Smooth muscle cell of the brain vasculature (primary cell): ENCODE results near the gene ETV2.
"Not testable (repeated sequence)": the region's sequence is repeated elsewhere in the genome, so short reads cannot be mapped to it uniquely, and the experiment has no call there.

Experiments used
- DNase-seq: peaks from one replicate; pipeline ENCODE4 v3.0.0-alpha.2; 2012; ENCODE audit warnings: low read depth, low spot score

Gene ETV2

DNA sequence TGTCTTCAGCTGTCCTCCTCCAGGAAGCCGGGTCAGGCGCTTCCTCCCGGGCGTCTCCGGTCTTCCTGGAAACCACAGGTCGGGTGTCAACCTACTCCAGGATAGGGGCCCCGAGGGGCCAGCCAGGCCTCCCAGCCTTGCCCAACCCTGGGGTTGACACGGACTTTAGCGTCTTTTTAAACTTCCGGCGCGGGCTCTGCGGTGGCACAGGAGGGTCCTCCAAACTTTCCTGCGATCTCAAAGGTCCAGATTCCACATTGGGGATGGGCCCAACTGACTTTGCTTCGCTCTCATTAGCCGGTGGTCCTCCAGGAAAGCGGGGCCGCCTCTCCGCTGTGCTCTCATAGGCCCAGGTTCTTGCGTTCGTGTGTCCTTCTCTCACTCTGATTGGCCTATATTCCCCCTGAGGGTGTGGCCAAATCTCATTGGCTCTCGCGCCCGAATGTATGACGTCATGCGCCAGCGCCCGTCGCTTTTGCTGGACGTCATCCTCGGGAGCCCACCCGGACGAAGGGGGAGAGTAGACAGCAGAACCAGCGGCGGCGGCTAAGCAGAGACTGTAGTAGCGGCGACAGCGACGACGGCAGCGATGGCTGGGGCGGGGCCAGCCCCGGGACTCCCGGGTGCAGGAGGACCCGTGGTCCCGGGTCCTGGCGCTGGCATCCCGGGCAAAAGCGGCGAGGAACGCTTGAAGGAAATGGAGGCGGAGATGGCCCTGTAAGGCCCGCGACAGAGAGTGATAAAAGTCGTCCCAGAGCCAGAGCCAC, 12.8 kb upstream of the ETV2 start, which contains the start of gene RBM42:
RBM42 (plus strand) TSS at position 472 of the 767 bp plus-strand sequence; CDS start at position 590, 118 bp downstream.
- peak; percentile 97 for DNase-seq

DNA sequence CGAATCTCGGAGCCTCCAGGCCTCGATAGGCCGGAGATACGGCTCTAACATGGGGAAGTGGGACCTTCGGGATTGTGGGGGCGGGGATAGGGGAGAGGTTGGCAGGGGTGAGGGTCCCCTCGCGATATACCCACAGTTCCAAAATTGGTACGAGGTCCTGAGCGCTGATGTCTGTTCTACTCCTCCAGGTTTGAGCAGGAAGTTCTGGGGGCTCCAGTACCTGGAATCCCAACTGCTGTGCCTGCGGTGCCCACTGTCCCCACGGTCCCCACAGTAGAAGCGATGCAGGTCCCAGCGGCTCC, 12.3 kb upstream of the ETV2 start:
- no peak for DNase-seq

GRCh38 chr19:35633727-35634440, 7.7 kb upstream of the ETV2 start:
- no peak for DNase-seq

GRCh38 chr19:35636651-35637050, 4.9 kb upstream of the ETV2 start:
- DNase-seq: no peak

GRCh38 chr19:35637165-35637564, 4.4 kb upstream of the ETV2 start:
- no peak for DNase-seq

DNA sequence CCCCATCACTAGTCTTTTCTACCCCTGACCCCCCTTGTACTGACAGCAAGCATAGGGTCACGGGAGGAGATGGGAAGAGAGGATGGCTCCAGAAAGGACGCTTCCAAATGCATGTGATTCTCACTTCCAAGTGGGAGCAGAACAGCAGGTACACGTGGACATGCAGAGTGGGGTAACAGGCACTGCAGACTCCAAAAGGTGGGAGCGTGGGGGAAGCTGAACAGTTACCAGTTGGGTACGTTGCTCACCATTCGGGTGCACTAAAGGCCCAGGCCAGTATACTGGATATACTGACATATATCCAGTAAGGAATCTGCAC, 2.3 kb upstream of the ETV2 start:
- DNase-seq: no peak

- no peak for DNase-seq
Observed at GRCh38 chr19:35639863-35640262, 1.7 kb upstream of the ETV2 start.

- no peak for DNase-seq
Observed at GRCh38 chr19:35642312-35642711, 767 bp downstream of the ETV2 start.

DNA sequence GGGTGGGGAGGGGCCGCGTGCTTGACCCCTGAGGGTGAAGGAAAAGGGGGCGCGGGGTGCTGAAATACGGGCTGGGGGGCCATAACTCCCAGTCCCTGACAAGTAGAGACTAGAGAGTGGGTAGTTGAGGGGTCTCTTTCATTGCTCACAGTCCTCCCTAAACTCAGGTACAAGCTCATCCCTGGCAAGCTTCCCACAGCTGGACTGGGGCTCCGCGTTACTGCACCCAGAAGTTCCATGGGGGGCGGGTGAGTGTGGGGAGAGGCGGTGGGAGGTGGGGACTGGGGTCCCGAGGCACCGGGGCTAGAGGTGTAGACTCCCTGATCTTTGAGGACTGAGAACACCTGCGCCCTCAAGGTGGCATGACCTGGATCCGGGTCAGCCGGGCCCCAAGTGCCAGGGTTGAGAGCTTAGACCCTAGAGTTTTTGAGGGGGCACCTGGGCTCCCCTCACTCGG, 1.3 kb downstream of the ETV2 start:
- no peak for DNase-seq

- peak; percentile 50 for DNase-seq
Observed at GRCh38 chr19:35643255-35644205, 2.0 kb downstream of the ETV2 start.

DNA sequence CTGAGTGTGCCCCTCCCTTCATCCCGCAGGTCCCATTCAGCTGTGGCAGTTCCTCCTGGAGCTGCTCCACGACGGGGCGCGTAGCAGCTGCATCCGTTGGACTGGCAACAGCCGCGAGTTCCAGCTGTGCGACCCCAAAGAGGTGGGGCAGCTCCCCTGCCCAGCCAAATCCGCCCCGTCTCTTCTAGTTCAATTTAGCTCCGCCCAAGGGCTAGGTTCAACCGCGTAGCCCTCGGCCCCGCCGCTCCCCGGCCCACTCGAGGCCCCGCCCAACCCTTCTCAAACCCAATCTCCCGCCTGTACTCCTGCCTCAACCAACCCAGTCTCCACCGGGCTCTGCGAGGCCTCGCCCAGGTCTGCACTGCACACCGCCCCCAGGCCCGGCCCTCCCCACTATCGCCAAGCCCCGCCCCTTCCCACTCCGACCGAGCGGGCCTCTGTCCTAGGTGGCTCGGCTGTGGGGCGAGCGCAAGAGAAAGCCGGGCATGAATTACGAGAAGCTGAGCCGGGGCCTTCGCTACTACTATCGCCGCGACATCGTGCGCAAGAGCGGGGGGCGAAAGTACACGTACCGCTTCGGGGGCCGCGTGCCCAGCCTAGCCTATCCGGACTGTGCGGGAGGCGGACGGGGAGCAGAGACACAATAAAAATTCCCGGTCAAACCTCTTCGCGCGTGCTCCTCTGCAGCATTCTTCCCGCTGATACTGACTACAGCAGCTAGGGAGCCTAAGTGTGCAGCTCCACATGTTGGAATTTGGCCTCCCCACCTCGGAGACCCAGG, 2.9 kb downstream of the ETV2 start:
- DNase-seq: peak; percentile 78

DNA sequence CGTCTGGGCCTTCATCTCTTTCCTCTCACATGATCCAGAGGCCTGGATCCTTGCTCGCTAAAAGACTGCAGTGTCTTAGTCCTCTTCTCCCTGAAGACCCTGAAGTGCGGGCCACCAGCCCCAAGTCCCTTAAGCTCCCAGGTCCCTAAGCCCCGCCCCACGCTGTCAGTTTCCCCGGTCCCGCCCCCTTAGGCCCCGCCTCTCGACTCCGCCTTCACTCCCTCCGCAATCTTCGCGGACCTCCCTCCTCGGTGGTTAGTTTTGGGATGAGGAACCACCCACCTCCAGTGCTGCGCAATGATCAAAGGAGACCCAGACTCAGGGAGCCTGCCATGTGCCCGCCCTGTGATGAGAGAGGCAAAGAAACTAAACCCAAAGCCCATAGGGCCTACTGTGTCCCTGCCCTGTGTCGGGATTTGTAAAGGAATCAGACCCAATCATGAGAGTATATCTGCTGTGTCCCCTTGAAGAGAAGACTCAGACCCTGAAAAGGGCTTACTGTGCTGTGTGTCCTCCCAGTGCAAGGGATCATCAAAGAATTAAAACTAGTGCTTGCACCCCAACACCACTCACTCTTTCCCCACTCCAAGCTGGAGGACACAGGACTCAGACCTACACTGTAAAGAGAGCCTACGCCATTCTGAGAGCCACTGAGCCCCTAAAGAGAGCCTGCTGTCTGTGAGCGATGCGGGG, 3.6 kb downstream of the ETV2 start:
- no peak for DNase-seq

- DNase-seq: no peak
Observed at GRCh38 chr19:35645680-35646511, 4.4 kb downstream of the ETV2 start.

DNA sequence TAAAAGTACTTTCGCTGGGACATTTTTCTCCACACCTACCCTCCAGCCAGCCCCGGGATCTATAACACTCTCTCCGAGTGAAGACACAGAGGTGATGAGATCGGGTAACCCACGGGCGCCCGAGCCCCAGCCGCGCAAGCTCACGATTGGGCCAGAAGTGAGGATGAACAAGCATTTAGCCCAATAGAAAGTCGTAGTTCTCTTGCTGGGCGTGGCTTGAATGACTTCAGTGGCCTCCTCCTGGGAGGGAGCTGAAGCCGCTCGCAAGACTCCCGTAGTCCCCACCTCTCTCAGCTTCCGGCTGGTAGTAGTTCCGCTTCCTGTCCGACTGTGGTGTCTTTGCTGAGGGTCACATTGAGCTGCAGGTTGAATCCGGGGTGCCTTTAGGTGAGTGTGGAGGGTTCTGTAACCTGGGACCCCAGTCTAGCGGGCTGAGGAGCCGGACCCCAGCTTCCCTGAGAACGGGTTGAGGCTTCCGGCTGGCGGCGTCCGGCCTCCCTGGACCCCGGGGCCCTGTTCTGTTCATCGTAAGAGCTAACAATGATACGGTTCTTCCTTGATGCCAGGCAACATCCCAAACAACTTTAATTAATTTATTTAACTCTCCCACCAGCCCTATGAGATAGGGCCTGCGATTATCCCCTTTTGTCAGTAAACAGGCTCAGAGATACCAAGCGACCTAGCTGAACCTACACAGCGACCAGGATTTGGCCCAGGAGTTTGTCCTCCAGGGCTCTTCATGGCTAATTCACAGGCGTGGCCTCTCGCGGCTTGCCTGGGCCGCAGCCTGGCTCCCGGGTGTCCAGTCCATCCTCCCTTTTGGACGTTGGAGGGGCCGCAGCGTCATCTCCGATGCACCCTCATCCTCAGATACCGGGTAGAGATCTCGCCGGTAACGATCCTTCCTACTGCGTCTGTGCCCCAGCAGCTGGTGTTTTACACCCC, 6.7 kb downstream of the ETV2 start, which contains the start of gene COX6B1:
COX6B1 (plus strand) TSS at position 307 of the 945 bp plus-strand sequence. CDS start 2,921 bp downstream, outside the sequence.
- peak; percentile 89 for DNase-seq

DNA sequence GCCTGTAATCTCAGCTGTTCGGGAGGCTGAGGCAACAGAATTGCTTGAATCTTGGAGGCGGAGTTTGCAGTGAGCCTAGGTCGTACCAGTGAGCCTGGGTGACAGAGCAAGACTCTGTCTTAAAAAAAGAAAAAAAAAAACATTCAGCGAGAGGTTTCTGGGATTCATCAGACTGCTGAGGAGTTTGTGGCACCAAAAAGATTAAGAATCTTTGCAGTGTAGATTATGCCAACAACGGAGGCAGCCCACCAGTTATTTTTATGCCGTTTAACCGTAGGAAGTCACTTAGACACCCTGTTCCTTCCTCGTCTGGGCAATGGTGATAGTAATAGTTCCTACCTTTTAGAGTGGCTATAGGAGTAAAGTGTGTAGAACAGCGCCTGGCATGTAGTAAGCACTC, 9.0 kb downstream of the ETV2 start:
- no peak for DNase-seq

DNA sequence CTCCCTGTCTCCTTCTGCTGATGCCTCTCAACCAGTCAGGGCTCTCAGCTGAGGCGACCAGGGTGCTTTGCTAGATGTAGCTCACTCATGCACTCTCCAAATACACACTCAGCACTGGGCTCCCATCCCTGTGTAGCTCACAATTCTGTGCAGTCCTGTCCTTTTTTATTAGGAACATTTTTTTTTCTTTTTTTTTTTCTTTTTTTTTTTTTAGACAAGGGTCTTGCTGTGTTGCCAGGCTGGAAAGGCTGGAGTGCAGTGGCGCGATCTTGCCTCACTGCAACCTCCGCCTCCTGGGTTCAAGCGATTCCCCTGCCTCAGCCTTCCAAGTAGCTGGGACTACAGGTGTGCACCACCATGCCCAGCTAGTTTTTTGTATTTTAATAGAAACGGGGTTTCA, 13.3 kb downstream of the ETV2 start:
- DNase-seq: not testable (repeated sequence)

- no peak for DNase-seq
Observed at GRCh38 chr19:35655600-35655999, 14.1 kb downstream of the ETV2 start.

GRCh38 chr19:35656700-35657099, 15.2 kb downstream of the ETV2 start:
- DNase-seq: no peak
